Glomerular visceral epithelial cell (primary cell): ENCODE measurements around the gene SRSF3.
"Not testable (repeated sequence)": the region's sequence is repeated elsewhere in the genome, so short reads cannot be mapped to it uniquely, and the experiment has no call there.

Experiments used
- DNase-seq: peaks from one replicate; pipeline ENCODE4 v3.0.0-alpha.2; 2016; ENCODE audit errors: extremely low spot score

The SRSF3 gene

GRCh38 chr6:36576578-36576977 lies 17.6 kb upstream of the SRSF3 start:
- DNase-seq, result no peak

- peak; percentile 93 for DNase-seq
These were observed 16.9 kb upstream of the SRSF3 start for GRCh38 chr6:36577301-36577700.

GRCh38 chr6:36578030-36578429 lies 16.1 kb upstream of the SRSF3 start:
- DNase-seq, result no peak

- DNase-seq, result no peak
These were observed 15.7 kb upstream of the SRSF3 start for GRCh38 chr6:36578431-36578830.

- DNase-seq, result no peak
These were observed 14.0 kb upstream of the SRSF3 start for GRCh38 chr6:36580184-36580526.

- no peak for DNase-seq
These were observed 12.4 kb upstream of the SRSF3 start for GRCh38 chr6:36581716-36582115.

GRCh38 chr6:36586606-36587005 lies 7.6 kb upstream of the SRSF3 start:
- DNase-seq, result no peak

GRCh38 chr6:36589025-36589400 lies 5.1 kb upstream of the SRSF3 start:
- DNase-seq, result not testable (repeated sequence)

GRCh38 chr6:36590237-36590636 lies 3.9 kb upstream of the SRSF3 start:
- DNase-seq, result peak; percentile 72

GRCh38 chr6:36592221-36592655 lies 1.9 kb upstream of the SRSF3 start:
- no peak for DNase-seq

GRCh38 chr6:36593569-36594028 lies 563 bp upstream of the SRSF3 start:
- peak; percentile 66 for DNase-seq

- DNase-seq, result peak; percentile 56
These were observed 868 bp downstream of the SRSF3 start for GRCh38 chr6:36594816-36595643.

- DNase-seq, result no peak
These were observed 2.2 kb downstream of the SRSF3 start for GRCh38 chr6:36596356-36596755.

- no peak for DNase-seq
These were observed 3.6 kb downstream of the SRSF3 start for GRCh38 chr6:36597775-36598174.

GRCh38 chr6:36598326-36598725 lies 4.2 kb downstream of the SRSF3 start:
- no peak for DNase-seq

- no peak for DNase-seq
These were observed 4.7 kb downstream of the SRSF3 start for GRCh38 chr6:36598739-36599318.

GRCh38 chr6:36599791-36600209 lies 5.6 kb downstream of the SRSF3 start:
- DNase-seq, result no peak

- no peak for DNase-seq
These were observed 6.5 kb downstream of the SRSF3 start for GRCh38 chr6:36600564-36601146.

GRCh38 chr6:36601818-36602217 lies 7.7 kb downstream of the SRSF3 start:
- not testable (repeated sequence) for DNase-seq

GRCh38 chr6:36603222-36604089 lies 9.3 kb downstream of the SRSF3 start:
- DNase-seq, result no peak

- DNase-seq, result no peak
These were observed 10.2 kb downstream of the SRSF3 start for GRCh38 chr6:36604090-36605060.
